Smooth muscle cell (in vitro differentiated cells): ENCODE data around the gene ACOT7. TPM values are rescaled to one million over a fixed set of nuclear protein-coding genes. Genes with fewer than 3 reads are reported as not detected.

Source experiments
- DNase-seq: peaks from one replicate; lab custom pipeline; 2025; ENCODE audit not compliant: unreplicated experiment; lab: John Stamatoyannopoulos, UW
- H2AFZ ChIP-seq: fragments of 200-600 bp; sonication (generic); 2 replicates; pipeline ENCODE4 v1.6.0; 2016; ENCODE audit warnings: antibody characterized with exemption, low read depth, mild to moderate bottlenecking
- H3F3A ChIP-seq: fragments of 200-600 bp; sonication (generic); 2 replicates; pipeline ENCODE4 v1.6.0; 2017; ENCODE audit warnings: antibody characterized with exemption, low read depth
- H3K27ac ChIP-seq: fragments of 200-600 bp; sonication (generic); 2 replicates; pipeline ENCODE4 v1.5.1; 2016; ENCODE audit warnings: low read depth, mild to moderate bottlenecking
- H3K27me3 ChIP-seq: fragments of 200-600 bp; sonication (generic); 2 replicates; pipeline ENCODE4 v1.6.1; 2016; ENCODE audit warnings: low read depth, mild to moderate bottlenecking
- H3K36me3 ChIP-seq: fragments of 200-600 bp; sonication (generic); 2 replicates; pipeline ENCODE4 v1.5.1; 2016; ENCODE audit warnings: low read depth
- H3K4me1 ChIP-seq: fragments of 200-600 bp; sonication (generic); 2 replicates; pipeline ENCODE4 v1.5.1; 2016; ENCODE audit warnings: low read depth
- H3K4me2 ChIP-seq: fragments of 200-600 bp; sonication (generic); 2 replicates; pipeline ENCODE4 v1.6.0; 2016; ENCODE audit warnings: mild to moderate bottlenecking
- H3K4me3 ChIP-seq: fragments of 200-600 bp; sonication (generic); 2 replicates; pipeline ENCODE4 v1.5.1; 2016; ENCODE audit warnings: mild to moderate bottlenecking
- H3K79me2 ChIP-seq: fragments of 200-600 bp; sonication (generic); 2 replicates; pipeline ENCODE4 v1.6.0; 2016; ENCODE audit warnings: low read depth, mild to moderate bottlenecking
- H3K9ac ChIP-seq: fragments of 200-600 bp; sonication (generic); 2 replicates; pipeline ENCODE4 v1.6.0; 2016; ENCODE audit warnings: low read depth
- H3K9me3 ChIP-seq: fragments of 200-600 bp; sonication (generic); replicated peaks from 2 replicates; pipeline ENCODE4 v1.5.1; 2016; ENCODE audit warnings: low read depth
- H4K20me1 ChIP-seq: fragments of 200-600 bp; sonication (generic); 2 replicates; pipeline ENCODE4 v1.6.0; 2016; ENCODE audit warnings: low read depth
- WGBS: methylation state at CpG from one replicate; pipeline ENCODE4 v1.1.7; 2016; ENCODE audit warnings: low lambda C conversion rate; 5-methylcytosine and 5-hydroxymethylcytosine counted together
- polyA plus RNA-seq: library from polyadenylated mRNA; unstranded; fragments of >200 nt; fragmentation: Nextera tagmentation; extraction: Ambion mirVana; gene quantifications from 2 replicates; pipeline ENCODE4 v1.2.1, GENCODE V29; 2016
- total RNA-seq: library from RNA; depleted of rRNA; stranded (reverse); fragments of >200 nt; gene quantifications from 2 replicates; pipeline ENCODE4 v1.2.3, GENCODE V29; 2014
- TF ChIP-seq, protein P1 (sequence below): fragments of 200-600 bp; sonication (generic); IDR thresholded peaks from 2 replicates; pipeline ENCODE4 v1.5.1; 2017; ENCODE audit warnings: borderline replicate concordance, mild to moderate bottlenecking, antibody characterized with exemption; ENCODE audit not compliant: insufficient read depth, poor library complexity, severe bottlenecking

The ACOT7 gene
- total and polyA plus RNA-seq, 2 experiments from 2014 or later = 19.5 to 53.8 TPM

DNA sequence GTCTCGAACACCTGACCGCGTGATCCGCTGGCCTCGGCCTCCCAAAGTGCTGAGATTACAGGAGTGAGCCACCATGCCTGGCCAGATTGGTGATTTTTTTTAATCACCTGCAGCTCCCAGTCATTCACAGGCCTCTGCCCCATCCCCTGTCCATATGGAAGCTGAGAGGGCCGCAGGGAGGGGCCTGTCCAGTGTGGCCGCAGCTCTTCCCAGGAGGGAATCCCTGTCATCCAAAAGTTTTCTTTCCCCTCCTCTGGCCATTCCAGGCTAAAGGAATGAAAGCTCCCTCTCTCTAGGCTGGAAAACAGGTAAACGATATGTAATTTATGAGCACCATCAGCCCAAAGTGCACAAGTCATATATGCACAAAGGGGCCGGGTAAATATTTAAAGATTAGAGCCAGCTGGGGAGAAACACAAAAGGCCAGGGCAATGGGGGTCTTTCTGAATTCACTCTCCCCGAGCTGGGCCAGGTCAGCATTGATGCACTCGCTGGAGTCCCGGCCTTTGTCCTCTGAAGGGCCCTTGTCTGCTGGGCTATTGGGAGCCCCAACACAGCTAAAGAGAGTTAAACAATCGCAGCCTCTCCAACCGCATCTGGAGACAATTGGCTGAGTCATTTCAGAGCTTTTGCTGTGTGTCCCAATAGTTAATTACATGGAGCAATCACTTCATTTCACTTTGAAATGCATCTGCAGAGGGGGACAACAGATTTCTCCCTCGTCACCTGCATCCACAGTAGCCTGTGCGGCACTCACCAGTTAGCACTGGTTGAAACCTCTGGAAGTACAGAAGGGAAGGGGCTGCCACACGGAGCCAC lies 153.4 kb downstream of the ACOT7 start:
- Histone ChIP-seq H3K79me2 (peaks cover 2% of the 10 kb centered on the region), H3K4me3 (no peak overlapping the region), H3F3A (no peaks in the 10 kb centered on the region), H4K20me1 (no peaks in the 10 kb centered on the region), H3K4me1 (peaks cover 23% of the 10 kb centered on the region), H3K27me3 (peaks cover 70% of the 10 kb centered on the region), H3K9ac (no peak overlapping the region), H3K36me3 (no peaks in the 10 kb centered on the region), H3K9me3 (no peaks in the 10 kb centered on the region), H2AFZ (no peak overlapping the region), H3K4me2 (no peak overlapping the region), H3K27ac (no peak overlapping the region)
- DNase-seq = no peak
- TF ChIP-seq, protein P1, sequence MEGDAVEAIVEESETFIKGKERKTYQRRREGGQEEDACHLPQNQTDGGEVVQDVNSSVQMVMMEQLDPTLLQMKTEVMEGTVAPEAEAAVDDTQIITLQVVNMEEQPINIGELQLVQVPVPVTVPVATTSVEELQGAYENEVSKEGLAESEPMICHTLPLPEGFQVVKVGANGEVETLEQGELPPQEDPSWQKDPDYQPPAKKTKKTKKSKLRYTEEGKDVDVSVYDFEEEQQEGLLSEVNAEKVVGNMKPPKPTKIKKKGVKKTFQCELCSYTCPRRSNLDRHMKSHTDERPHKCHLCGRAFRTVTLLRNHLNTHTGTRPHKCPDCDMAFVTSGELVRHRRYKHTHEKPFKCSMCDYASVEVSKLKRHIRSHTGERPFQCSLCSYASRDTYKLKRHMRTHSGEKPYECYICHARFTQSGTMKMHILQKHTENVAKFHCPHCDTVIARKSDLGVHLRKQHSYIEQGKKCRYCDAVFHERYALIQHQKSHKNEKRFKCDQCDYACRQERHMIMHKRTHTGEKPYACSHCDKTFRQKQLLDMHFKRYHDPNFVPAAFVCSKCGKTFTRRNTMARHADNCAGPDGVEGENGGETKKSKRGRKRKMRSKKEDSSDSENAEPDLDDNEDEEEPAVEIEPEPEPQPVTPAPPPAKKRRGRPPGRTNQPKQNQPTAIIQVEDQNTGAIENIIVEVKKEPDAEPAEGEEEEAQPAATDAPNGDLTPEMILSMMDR = no peak
- WGBS = 34% methylated on average over 17 of the region's 17 CpGs

DNA sequence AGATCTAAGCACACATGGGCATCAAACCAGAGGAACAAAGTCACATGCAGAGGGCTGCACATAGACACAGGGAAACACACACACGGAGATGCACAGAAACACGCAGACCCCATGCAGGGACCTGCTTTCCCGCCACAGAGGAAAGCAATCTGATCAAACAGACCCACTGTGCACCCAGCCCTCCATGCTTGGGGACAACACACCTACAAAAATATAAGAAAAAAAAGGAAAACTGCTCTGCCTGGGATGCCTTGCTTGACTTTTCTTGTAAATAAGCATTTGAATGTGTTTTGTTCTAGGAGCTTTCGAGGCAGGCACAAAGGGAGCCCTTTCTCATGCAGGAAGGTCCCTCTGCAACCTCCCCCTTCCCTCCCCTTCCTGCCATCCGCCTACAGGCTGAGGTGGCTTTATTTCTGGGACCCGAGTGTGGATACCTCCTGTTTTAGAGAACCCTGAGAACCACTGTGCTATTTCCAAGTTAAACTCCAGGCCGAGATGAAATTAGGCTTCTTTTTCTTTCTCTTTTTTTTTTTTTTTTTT lies 154.3 kb downstream of the ACOT7 start:
- no peak for DNase-seq
- Histone ChIP-seq H3K79me2 (peaks cover 9% of the 10 kb centered on the region), H3F3A (no peaks in the 10 kb centered on the region), H3K4me2 (no peak overlapping the region), H3K4me1 (peaks cover 27% of the 10 kb centered on the region), H3K9ac (no peak overlapping the region), H3K27me3 (peaks cover 61% of the 10 kb centered on the region), H3K4me3 (no peak overlapping the region), H3K36me3 (no peaks in the 10 kb centered on the region), H2AFZ (no peak overlapping the region), H4K20me1 (peaks cover 6% of the 10 kb centered on the region), H3K9me3 (no peaks in the 10 kb centered on the region), H3K27ac (no peak overlapping the region)
- TF ChIP-seq, protein P1 = no peak
- WGBS = 29% methylated on average over 7 of the region's 7 CpGs

DNA sequence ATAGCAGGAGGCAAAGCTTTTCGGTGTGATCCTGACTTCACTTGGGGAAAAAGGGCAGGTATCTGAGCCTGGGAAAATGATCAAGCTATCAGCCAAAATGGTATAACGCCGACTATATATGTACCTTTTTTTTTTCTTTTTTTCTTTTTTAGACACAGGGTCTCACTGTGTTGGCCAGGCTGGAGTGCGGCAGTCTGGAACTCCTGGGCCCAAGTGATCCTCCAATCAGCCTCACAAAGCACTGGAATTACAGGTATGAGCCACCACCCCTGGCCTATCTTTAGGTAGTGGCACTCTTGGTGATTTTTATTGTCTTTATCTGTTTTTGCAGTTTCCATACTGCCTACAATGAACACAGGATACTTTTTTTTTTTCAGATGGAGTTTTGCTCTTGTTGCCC lies 156.5 kb downstream of the ACOT7 start:
- H3K79me2 ChIP-seq = peaks cover 14% of the 10 kb centered on the region
- H3K9ac ChIP-seq = no peak overlapping the region
- no peak for DNase-seq
- no peak overlapping the region for H3K4me3 ChIP-seq
- H3K36me3 ChIP-seq = no peaks in the 10 kb centered on the region
- no peaks in the 10 kb centered on the region for H3K9me3 ChIP-seq
- peaks cover 39% of the 10 kb centered on the region for H3K27me3 ChIP-seq
- no peak overlapping the region for H3K4me2 ChIP-seq
- H4K20me1 ChIP-seq = peaks cover 16% of the 10 kb centered on the region
- no peak overlapping the region for H3K27ac ChIP-seq
- no peak overlapping the region for H2AFZ ChIP-seq
- H3F3A ChIP-seq = no peaks in the 10 kb centered on the region
- WGBS = 99% methylated on average over 4 of the region's 4 CpGs
- peaks cover 27% of the 10 kb centered on the region for H3K4me1 ChIP-seq
- TF ChIP-seq, protein P1 = no peak
